Gastrocnemius medialis (tissue), 4 donors: ENCODE measurements around the gene NFU1. TPM values are rescaled to one million over a fixed set of nuclear protein-coding genes. Genes with fewer than 3 reads are reported as not detected.

ENCODE experiments used
- ATAC-seq, 2 donors: fragments of 150-250 bp; one replicate each; pipeline ENCODE4 v1.9.1; 2016
- DNase-seq, 2 donors: peaks; one replicate each; pipeline ENCODE4 v3.0.0-alpha.2; 2019
- H3K27ac ChIP-seq, 4 donors: fragments of 200-600 bp; sonication (generic); 1 replicate in 1 of 4; 2 replicates in 3 of 4; pipeline ENCODE4 v1.5.1; 2016 to 2018; ENCODE audit warnings: mild to moderate bottlenecking in 2 of 4, moderate library complexity in 1 of 4
- H3K27me3 ChIP-seq, 3 donors: fragments of 200-600 bp; sonication (generic) in 2 of 3; 1 replicate in 1 of 3; 2 replicates in 2 of 3; pipeline versions ENCODE4 v1.5.1 to v1.6.0; 2016 to 2019; ENCODE audit warnings: mild to moderate bottlenecking in 1 of 3, moderate library complexity in 1 of 3
- H3K36me3 ChIP-seq, 2 donors: fragments of 200-600 bp; sonication (generic) in 1 of 2; one replicate each; pipeline ENCODE4 v1.5.1; 2017 to 2018
- H3K4me1 ChIP-seq, 2 donors: fragments of 200-600 bp; sonication (generic) in 1 of 2; one replicate each; pipeline ENCODE4 v1.5.1; 2016 to 2017; ENCODE audit warnings: mild to moderate bottlenecking in 2 of 2
- H3K4me3 ChIP-seq, 4 donors: fragments of 200-600 bp; sonication (generic) in 3 of 4; 1 replicate in 1 of 4; 2 replicates in 3 of 4; pipeline ENCODE4 v1.5.1; 2016 to 2019; ENCODE audit warnings: mild to moderate bottlenecking in 2 of 4
- H3K9me3 ChIP-seq, 3 donors: fragments of 200-600 bp; sonication (generic) in 2 of 3; 1 replicate in 1 of 3; 2 replicates in 2 of 3; pipeline ENCODE4 v1.5.1; 2016 to 2019
- POLR2A ChIP-seq, 2 donors: fragments of 450-650 bp; IDR thresholded peaks; one replicate each; pipeline ENCODE4 v1.6.1; 2017; ENCODE audit warnings: antibody characterized with exemption in 2 of 2, mild to moderate bottlenecking in 2 of 2, moderate library complexity in 2 of 2
- in situ Hi-C, 4 donors: fragments of 200-750 bp; cut with MboI; loops; one replicate each; pipeline versions ENCODE4 v1.15.0 to v1.8.0; 2017; ENCODE audit warnings: low sequenced_read_pairs in 4 of 4
- intact Hi-C: fragments of 100-400 bp; cut with DNase I; formaldehyde crosslinking; loops from one replicate; pipeline ENCODE4 v1.15.1; 2023; ENCODE audit warnings: low total_unique reads
- total RNA-seq, 4 donors: library from RNA; depleted of rRNA; stranded (reverse); fragments of >200 nt; gene quantifications; one replicate each; pipeline versions ENCODE4 v1.1.0 to v1.2.3, GENCODE V29; 2016
- TF ChIP-seq, protein P1 (sequence below), 5 experiments: fragments of 450-650 bp in 3 of 5; fragments of 200-600 bp in 2 of 5; sonication (generic) in 2 of 5; IDR thresholded peaks in 4 of 5; conservative IDR thresholded peaks in 1 of 5; 1 replicate in 4 of 5; 2 replicates in 1 of 5; pipeline ENCODE4 v1.5.1; 2016 to 2019; ENCODE audit warnings: antibody characterized with exemption in 5 of 5, mild to moderate bottlenecking in 3 of 5, moderate library complexity in 3 of 5

NFU1 gene
- total RNA-seq, 4 donors from 2014 or later, result 41.4 to 73.1 (median 68.1) TPM

DNA sequence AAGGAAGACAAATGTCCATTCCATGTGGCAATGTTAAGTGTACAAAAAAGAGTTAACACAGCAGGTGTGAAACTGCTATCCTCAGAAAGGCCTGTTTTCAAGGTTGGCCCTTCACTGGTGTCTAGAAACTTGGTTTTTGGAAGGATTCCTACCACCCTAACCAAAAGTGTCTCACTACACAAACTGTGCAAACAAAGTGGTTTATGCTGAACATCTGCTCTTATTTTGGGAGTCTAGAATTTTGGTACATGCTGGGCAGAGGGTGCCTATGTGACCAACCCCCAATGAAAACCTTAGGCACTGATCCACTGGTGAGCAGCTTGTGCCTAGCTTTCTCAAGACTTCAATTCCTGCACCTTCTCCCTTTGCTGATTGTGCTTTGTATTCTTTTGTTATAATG is 64.5 kb downstream of the NFU1 start:
- H3K27me3 ChIP-seq, result no peaks in the 10 kb centered on the region
- DNase-seq (no peak), ATAC-seq (no peak)
- intact Hi-C loops, result no loop called here
- no peak overlapping the region for H3K27ac ChIP-seq
- in situ Hi-C loops, result no loop called here
- no peak overlapping the region for H3K4me3 ChIP-seq
- no peaks in the 10 kb centered on the region for H3K9me3 ChIP-seq
- peaks cover 3 to 42% of the 10 kb centered on the region in 2 donors for H3K36me3 ChIP-seq
- peaks cover 0 to 4% of the 10 kb centered on the region in 2 donors for H3K4me1 ChIP-seq
- no peak for TF ChIP-seq POLR2A (IDR thresholded peaks at IDR 0.05)
- TF ChIP-seq, protein P1, sequence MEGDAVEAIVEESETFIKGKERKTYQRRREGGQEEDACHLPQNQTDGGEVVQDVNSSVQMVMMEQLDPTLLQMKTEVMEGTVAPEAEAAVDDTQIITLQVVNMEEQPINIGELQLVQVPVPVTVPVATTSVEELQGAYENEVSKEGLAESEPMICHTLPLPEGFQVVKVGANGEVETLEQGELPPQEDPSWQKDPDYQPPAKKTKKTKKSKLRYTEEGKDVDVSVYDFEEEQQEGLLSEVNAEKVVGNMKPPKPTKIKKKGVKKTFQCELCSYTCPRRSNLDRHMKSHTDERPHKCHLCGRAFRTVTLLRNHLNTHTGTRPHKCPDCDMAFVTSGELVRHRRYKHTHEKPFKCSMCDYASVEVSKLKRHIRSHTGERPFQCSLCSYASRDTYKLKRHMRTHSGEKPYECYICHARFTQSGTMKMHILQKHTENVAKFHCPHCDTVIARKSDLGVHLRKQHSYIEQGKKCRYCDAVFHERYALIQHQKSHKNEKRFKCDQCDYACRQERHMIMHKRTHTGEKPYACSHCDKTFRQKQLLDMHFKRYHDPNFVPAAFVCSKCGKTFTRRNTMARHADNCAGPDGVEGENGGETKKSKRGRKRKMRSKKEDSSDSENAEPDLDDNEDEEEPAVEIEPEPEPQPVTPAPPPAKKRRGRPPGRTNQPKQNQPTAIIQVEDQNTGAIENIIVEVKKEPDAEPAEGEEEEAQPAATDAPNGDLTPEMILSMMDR (IDR thresholded peaks at IDR 0.05 in 4 of 5, conservative IDR thresholded peaks at IDR 0.05 in 1 of 5), result no peak

DNA sequence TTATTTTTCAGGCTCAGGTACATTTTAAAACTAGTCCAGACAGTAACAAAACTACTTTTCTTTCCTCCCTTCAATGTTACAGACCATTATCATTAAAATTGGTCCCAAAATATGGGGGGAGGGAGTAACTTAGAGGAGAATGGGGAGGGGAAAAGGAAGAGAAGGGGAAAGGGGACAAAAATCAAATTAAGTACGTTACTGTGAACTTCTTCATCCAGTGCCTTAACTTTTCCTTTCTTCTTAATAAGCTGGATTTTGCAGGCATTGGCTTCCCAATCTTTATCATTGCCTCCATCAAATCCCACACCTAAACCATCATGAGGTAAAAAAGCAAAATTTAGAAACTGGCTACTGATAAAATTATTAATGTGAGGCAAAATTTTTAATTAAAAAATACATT is 67.4 kb downstream of the NFU1 start:
- in situ Hi-C loops, result no loop called here
- H3K27me3 ChIP-seq, result no peaks in the 10 kb centered on the region

DNA sequence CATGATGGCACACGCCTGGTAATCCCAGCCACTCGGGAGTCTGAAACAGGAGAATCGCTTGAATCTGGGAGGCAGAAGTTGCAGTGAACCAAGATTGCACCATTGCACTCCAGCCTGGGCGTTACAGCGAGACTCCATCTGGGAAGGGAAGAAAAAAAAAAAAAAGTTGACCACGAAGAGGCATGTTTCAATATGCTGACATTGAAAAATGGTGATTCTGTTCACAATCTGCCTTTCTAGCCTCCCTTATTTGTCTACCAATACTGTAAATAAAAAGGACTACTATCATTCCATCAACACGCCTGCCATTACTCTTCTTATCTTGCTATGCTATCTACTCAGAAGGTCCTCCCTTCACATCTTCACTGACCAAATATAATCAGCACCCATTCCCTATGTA is 68.6 kb downstream of the NFU1 start:
- in situ Hi-C loops (no loop called here), intact Hi-C loops (no loop called here)
- H3K4me1 ChIP-seq, result no peaks in the 10 kb centered on the region
- no peaks in the 10 kb centered on the region for H3K27me3 ChIP-seq
- no peak for DNase-seq
- ATAC-seq, result no peak
- H3K27ac ChIP-seq, result no peak overlapping the region
- no peaks in the 10 kb centered on the region for H3K9me3 ChIP-seq
- no peak overlapping the region for H3K4me3 ChIP-seq
- TF ChIP-seq, protein P1 (IDR thresholded peaks at IDR 0.05 in 4 of 5, conservative IDR thresholded peaks at IDR 0.05 in 1 of 5), result no peak
- peaks cover 3 to 47% of the 10 kb centered on the region in 2 donors for H3K36me3 ChIP-seq

More for the DNA sequence above, 67.4 kb downstream of the NFU1 start:
- no peak for DNase-seq
- Histone ChIP-seq H3K36me3 (peaks cover 3 to 45% of the 10 kb centered on the region in 2 donors), H3K9me3 (no peaks in the 10 kb centered on the region), H3K27ac (no peak overlapping the region), H3K4me3 (no peak overlapping the region), H3K4me1 (no peaks in the 10 kb centered on the region)
- TF ChIP-seq POLR2A (IDR thresholded peaks at IDR 0.05), result no peak
- TF ChIP-seq, protein P1 (IDR thresholded peaks at IDR 0.05 in 4 of 5, conservative IDR thresholded peaks at IDR 0.05 in 1 of 5), result no peak
- ATAC-seq, result no peak
- intact Hi-C loops, result no loop called here

DNA sequence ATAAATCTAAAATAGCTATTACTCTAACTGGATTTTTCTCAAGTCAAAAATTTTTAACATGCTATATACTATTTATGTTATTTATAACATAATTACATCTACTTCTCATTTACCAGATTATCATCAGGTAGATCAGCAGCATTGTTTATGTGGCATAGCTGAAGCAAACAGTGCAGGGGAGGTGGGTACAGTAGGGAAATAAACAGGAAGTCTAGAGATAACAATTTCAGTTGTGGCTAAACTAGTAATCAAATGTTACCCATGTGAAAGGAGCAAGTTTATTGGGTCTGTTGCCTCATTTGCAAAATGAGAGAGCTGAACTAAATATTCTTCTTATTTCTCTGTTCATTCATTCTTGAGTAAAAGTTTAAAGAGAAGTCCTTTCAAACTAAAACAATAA is 77.9 kb downstream of the NFU1 start:
- no peak for ATAC-seq
- TF ChIP-seq POLR2A (IDR thresholded peaks at IDR 0.05), result no peak
- TF ChIP-seq, protein P1 (IDR thresholded peaks at IDR 0.05 in 4 of 5, conservative IDR thresholded peaks at IDR 0.05 in 1 of 5), result no peak
- Histone ChIP-seq H3K27me3 (no peaks in the 10 kb centered on the region), H3K27ac (no peak overlapping the region), H3K9me3 (no peaks in the 10 kb centered on the region), H3K36me3 (peaks cover 8 to 78% of the 10 kb centered on the region in 2 donors), H3K4me3 (no peak overlapping the region), H3K4me1 (peaks cover 0 to 4% of the 10 kb centered on the region in 2 donors)
- intact Hi-C loops, result no loop called here
- DNase-seq, result no peak
- in situ Hi-C loops, result no loop called here

DNA sequence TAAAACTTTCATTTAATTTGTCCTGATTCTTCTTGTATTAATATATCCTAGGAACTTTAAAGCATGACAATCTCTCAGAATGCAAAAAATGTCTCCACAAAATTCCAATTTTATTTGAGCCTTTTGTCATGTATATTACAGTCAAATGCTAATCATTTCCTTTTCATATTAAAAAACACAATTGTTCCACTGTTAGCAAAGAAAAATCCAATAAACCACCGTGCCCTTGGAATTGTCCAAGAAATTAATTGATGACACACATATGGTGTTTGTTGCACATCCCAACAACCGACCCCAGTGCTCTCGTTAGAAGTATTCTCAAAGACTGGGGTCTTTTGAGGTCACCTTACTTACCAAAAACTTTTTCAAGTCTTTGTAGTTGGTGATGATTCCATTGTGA is 78.3 kb downstream of the NFU1 start:
- TF ChIP-seq, protein P1 (IDR thresholded peaks at IDR 0.05 in 4 of 5, conservative IDR thresholded peaks at IDR 0.05 in 1 of 5), result no peak
- TF ChIP-seq POLR2A (IDR thresholded peaks at IDR 0.05), result no peak
- Histone ChIP-seq H3K9me3 (no peaks in the 10 kb centered on the region), H3K4me3 (no peak overlapping the region), H3K27me3 (no peaks in the 10 kb centered on the region), H3K4me1 (peaks cover 0 to 4% of the 10 kb centered on the region in 2 donors), H3K36me3 (peaks cover 8 to 83% of the 10 kb centered on the region in 2 donors), H3K27ac (no peak overlapping the region)
- in situ Hi-C loops, result no loop called here
- ATAC-seq, result no peak
- no peak for DNase-seq
- intact Hi-C loops, result no loop called here
